IPS DF 6.9 (cell line): Measurements from ENCODE around the gene RMI1.

Experiments used
- DNase-seq: peaks from one replicate; pipeline ENCODE4 v3.0.0-alpha.2; 2013; ENCODE audit warnings: low read depth, low spot score
- H3K27ac ChIP-seq: one replicate; pipeline ENCODE4 v1.5.1; 2013; ENCODE audit warnings: low read length, control low read depth
- H3K27me3 ChIP-seq: 2 replicates; pipeline ENCODE4 v1.6.1; 2013; ENCODE audit warnings: mild to moderate bottlenecking, low read length; ENCODE audit not compliant: control insufficient read depth, insufficient read depth
- H3K36me3 ChIP-seq: 2 replicates; pipeline ENCODE4 v1.6.1; 2013; ENCODE audit warnings: low read length; ENCODE audit not compliant: control insufficient read depth, insufficient read depth
- H3K4me1 ChIP-seq: 2 replicates; pipeline ENCODE4 v1.6.1; 2013; ENCODE audit warnings: low read length; ENCODE audit not compliant: control insufficient read depth, insufficient read depth
- H3K4me3 ChIP-seq: 2 replicates; pipeline ENCODE4 v1.5.1; 2013; ENCODE audit warnings: mild to moderate bottlenecking, low read length
- H3K9me3 ChIP-seq: 2 replicates; pipeline ENCODE4 v1.6.1; 2013; ENCODE audit warnings: low read length, inconsistent platforms; ENCODE audit not compliant: control insufficient read depth, insufficient read depth
- WGBS: extraction: QIAGEN DNeasy Blood & Tissue Kit; methylation state at CpG from one replicate; pipeline ENCODE4 v1.1.7; 2013; ENCODE audit warnings: mixed read lengths, missing lambda C conversion rate; ENCODE audit not compliant: insufficient read length, insufficient coverage; 5-methylcytosine and 5-hydroxymethylcytosine counted together

The RMI1 gene

DNA sequence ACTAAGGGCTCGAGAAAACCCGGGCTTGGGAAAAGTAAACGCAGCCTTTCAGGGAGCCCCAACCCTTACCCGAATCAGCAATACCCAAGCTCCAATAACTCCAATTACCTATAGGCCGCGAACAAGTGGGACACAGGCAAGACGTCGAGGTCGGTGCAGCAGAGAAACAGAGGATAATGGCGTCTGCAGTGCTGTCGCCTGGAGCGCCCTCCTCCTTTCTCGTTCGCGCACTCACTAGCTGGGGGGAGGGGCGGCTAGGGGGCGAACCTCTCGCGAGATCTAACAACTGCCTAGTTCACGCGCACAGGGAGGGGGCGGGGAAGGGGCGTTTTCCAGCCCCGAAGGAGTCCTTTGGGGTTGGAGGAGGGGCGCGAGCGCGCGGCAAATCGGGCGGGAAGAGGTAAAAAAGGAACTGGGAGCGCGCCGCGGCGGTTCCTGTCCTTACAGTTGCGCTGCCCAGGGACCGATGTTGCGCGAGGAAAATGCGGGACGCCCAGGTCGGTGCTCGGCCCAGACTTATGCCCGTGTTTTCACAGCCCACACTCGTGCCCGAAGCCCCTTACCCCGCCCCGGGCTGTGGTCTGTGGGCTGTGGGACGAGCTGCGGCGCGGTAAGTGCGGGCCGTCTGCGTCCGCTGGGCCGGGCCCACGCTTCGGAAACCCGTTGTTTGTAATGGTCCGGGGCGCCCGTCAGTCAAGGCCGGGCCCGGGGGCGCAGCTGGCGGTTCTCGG, at the start of gene RMI1:
Gene RMI1 (plus strand): TSS at position 411 of the 731 bp plus-strand sequence. CDS start 20,182 bp downstream, outside the sequence.
- Histone ChIP-seq H3K27me3 (no peaks in the 10 kb centered on the region), H3K4me1 (no peaks in the 10 kb centered on the region), H3K9me3 (no peaks in the 10 kb centered on the region), H3K27ac (no peak within 1 kb of the TSS), H3K36me3 (peaks cover 2% of the 10 kb centered on the region; the same call in 1 of the 2 replicates), H3K4me3 (peak within 1 kb of the TSS; percentile 95)
- peak; percentile 87 for DNase-seq
- no CpG with 5 or more reads among the region's 69 CpGs for WGBS

- Histone ChIP-seq H3K4me3 (no peak overlapping the region), H3K9me3 (no peaks in the 10 kb centered on the region), H3K27me3 (no peaks in the 10 kb centered on the region), H3K4me1 (peaks cover 1% of the 10 kb centered on the region; the same call in 1 of the 2 replicates), H3K27ac (no peak overlapping the region), H3K36me3 (no peaks in the 10 kb centered on the region)
- WGBS, result no CpG with 5 or more reads among the region's 5 CpGs
- no peak for DNase-seq
Observed at GRCh38 chr9:83930881-83931280, 49.7 kb upstream of the RMI1 start.

DNA sequence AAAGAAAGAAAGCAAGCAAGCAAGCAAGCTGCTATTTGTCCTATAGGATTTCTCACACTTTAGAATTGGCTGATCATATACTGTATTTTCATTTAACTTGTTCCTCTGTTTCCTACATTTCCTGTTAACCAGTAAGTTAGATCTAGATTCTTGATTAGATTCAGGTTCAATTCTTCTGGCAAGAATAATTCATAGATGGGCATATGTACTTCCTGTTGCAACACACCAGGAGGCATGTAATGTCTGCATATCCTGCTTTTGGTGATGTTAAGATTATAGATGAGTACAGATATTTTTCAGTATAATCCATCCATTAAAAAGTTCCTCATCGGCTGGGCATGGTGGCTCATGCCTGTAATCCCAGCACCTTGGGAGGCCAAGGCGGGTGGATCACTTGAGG, 48.6 kb upstream of the RMI1 start:
- Histone ChIP-seq H3K36me3 (no peaks in the 10 kb centered on the region), H3K4me3 (no peak overlapping the region), H3K4me1 (peaks cover 1% of the 10 kb centered on the region; the same call in 1 of the 2 replicates), H3K27ac (no peak overlapping the region), H3K27me3 (no peaks in the 10 kb centered on the region), H3K9me3 (no peaks in the 10 kb centered on the region)
- no peak for DNase-seq
- WGBS, result no CpG with 5 or more reads among the region's 2 CpGs

DNA sequence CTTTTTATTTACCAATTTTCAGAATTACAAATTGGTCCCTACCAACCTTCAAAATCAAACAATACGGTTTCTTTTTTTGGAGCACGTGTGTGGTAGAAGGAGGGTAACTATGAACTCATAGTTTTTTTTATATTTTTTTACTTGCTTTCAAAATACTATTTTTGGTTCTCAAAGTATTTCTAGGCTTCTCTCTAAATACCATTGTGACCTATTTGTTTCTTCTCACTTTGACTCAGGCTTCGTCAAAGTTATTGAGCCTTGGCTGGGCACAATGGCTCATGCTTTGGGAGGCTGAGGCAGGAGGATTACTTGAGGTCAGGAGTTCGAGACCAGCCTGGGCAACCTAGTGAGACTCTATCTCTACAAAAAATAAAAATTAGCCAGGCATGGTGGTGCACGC, 47.8 kb upstream of the RMI1 start:
- no peak overlapping the region for H3K4me3 ChIP-seq
- no peaks in the 10 kb centered on the region for H3K36me3 ChIP-seq
- peaks cover 1% of the 10 kb centered on the region; the same call in 1 of the 2 replicates for H3K4me1 ChIP-seq
- H3K27ac ChIP-seq, result no peak overlapping the region
- DNase-seq, result no peak
- H3K27me3 ChIP-seq, result no peaks in the 10 kb centered on the region
- H3K9me3 ChIP-seq, result no peaks in the 10 kb centered on the region
- WGBS, result no CpG with 5 or more reads among the region's 5 CpGs

DNA sequence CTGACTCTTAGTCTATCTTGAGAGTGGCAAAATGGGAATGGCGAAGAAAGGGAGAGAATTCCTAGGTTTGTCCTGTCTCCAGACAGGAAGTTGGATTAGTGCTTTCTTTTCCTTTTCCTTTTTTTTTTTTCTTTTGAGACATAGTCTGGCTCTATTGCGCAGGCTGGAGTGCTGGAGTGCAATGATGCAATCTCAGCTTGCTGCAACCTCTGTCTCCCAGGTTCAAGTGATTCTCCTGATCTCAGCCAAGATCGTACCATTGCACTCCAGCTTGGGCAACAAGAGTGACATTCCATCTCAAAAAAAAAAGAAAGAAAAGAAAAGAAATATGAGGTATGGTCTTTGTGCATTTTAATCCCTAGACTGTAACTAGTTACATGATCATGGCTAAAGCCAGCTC, 46.8 kb upstream of the RMI1 start:
- Histone ChIP-seq H3K9me3 (no peaks in the 10 kb centered on the region), H3K4me3 (no peak overlapping the region), H3K4me1 (peaks cover 1% of the 10 kb centered on the region; the same call in 1 of the 2 replicates), H3K36me3 (no peaks in the 10 kb centered on the region), H3K27ac (no peak overlapping the region), H3K27me3 (no peaks in the 10 kb centered on the region)
- no peak for DNase-seq
- WGBS, result no CpG with 5 or more reads among the region's 3 CpGs

DNA sequence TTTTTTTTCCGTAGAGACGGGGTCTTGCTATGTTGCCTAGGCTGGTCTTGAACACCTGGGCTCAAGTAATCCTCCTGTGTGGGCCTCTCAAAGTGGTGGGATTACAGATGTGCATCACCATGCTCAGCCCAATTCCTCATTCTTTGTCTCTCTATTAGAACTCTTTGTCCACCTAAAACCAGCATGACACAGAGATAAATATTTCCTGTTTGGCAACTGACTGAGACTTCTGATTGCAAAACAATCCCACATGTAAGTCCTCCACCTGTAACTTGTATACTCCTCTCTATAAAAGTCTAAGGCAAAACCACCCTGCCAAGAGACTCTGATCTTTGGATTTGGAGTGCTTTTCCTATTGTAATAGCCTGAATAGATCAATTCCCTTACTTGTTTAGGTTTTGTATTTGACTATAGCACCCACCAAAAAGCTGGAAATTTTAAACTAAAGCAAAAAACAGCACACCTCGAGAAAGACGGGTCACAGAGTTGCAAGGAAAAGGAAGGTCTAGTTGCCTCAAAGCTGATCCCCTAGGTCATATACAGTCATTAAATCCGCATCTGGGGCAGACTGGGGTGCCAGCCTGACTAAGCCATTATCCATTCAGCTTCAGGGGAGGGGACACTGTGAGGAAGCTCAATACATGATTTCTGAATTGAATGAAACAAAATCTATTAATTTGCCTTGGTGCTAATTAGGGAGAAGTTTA, 45.9 kb upstream of the RMI1 start:
- H3K27me3 ChIP-seq, result no peaks in the 10 kb centered on the region
- H3K9me3 ChIP-seq, result no peaks in the 10 kb centered on the region
- WGBS, result no CpG with 5 or more reads among the region's 5 CpGs
- H3K36me3 ChIP-seq, result no peaks in the 10 kb centered on the region
- no peak overlapping the region for H3K4me3 ChIP-seq
- no peak overlapping the region for H3K27ac ChIP-seq
- no peak for DNase-seq
- peaks cover 1% of the 10 kb centered on the region; the same call in 1 of the 2 replicates for H3K4me1 ChIP-seq

- peaks cover 1% of the 10 kb centered on the region; the same call in 1 of the 2 replicates for H3K4me1 ChIP-seq
- no peaks in the 10 kb centered on the region for H3K27me3 ChIP-seq
- H3K36me3 ChIP-seq, result no peaks in the 10 kb centered on the region
- no peaks in the 10 kb centered on the region for H3K9me3 ChIP-seq
- DNase-seq, result no peak
- H3K27ac ChIP-seq, result no peak overlapping the region
- no peak overlapping the region for H3K4me3 ChIP-seq
- no CpG with 5 or more reads among the region's 3 CpGs for WGBS
Observed at GRCh38 chr9:83935276-83935935, 45.2 kb upstream of the RMI1 start.

DNA sequence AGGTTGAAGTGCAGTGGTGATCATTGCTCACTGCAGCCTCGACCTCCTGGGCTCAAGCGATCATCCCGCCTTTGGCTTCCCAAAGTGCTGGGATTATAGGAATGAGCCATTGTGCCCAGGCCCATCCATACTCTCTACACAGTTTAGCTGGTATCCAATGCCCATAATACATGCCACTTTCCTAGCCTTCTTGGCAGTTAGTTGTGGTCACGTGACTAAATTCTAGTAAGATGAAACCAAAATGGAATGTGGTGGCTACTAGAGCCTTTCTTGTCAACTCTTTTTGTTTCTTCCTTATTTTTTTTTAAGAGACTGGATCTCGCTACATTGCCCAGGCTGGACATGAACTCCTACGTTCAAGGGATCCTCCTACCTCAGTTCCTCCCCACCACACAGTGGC, 44.1 kb upstream of the RMI1 start:
- Histone ChIP-seq H3K36me3 (no peaks in the 10 kb centered on the region), H3K27me3 (no peaks in the 10 kb centered on the region), H3K27ac (no peak overlapping the region), H3K9me3 (no peaks in the 10 kb centered on the region), H3K4me1 (peaks cover 1% of the 10 kb centered on the region; the same call in 1 of the 2 replicates), H3K4me3 (no peak overlapping the region)
- DNase-seq, result no peak
- no CpG with 5 or more reads among the region's 6 CpGs for WGBS

GRCh38 chr9:83937861-83938455, 42.6 kb upstream of the RMI1 start:
- Histone ChIP-seq H3K4me1 (peaks cover 1% of the 10 kb centered on the region; the same call in 1 of the 2 replicates), H3K27ac (no peak overlapping the region), H3K36me3 (no peaks in the 10 kb centered on the region), H3K9me3 (no peaks in the 10 kb centered on the region), H3K4me3 (no peak overlapping the region), H3K27me3 (no peaks in the 10 kb centered on the region)
- no peak for DNase-seq
- WGBS, result no CpG with 5 or more reads among the region's 1 CpG
